Natural killer cell (primary cell): ENCODE results near the gene PLG. TPM values are rescaled to one million over a fixed set of nuclear protein-coding genes. Genes with fewer than 3 reads are reported as not detected.

Experiments
- ATAC-seq, 3 donors: fragments of 150-1000 bp in 2 of 3; fragments of 200-7000 bp in 1 of 3; cut with Tn5 transposase; 1 replicate in 1 of 3; 2 replicates in 2 of 3; pipeline ENCODE4 v1.10.0; 2021; ENCODE audit warnings: mild to moderate bottlenecking in 2 of 3, moderate library complexity in 2 of 3
- DNase-seq, 2 donors: peaks; one replicate each; pipeline versions ENCODE4 v3.0.0 to v3.0.0-alpha.2; 2013 to 2021; ENCODE audit warnings: mixed read lengths in 1 of 2
- H3K27ac ChIP-seq: one replicate; pipeline ENCODE4 v1.5.1; 2013; ENCODE audit warnings: mild to moderate bottlenecking, low read length
- H3K27me3 ChIP-seq: one replicate; pipeline ENCODE4 v1.6.1; 2013; ENCODE audit warnings: low read length; ENCODE audit not compliant: control insufficient read depth, insufficient read depth
- H3K36me3 ChIP-seq: one replicate; pipeline ENCODE4 v1.6.1; 2013; ENCODE audit warnings: low read length; ENCODE audit not compliant: control insufficient read depth, insufficient read depth
- H3K4me1 ChIP-seq: one replicate; pipeline ENCODE4 v1.6.1; 2013; ENCODE audit warnings: low read length; ENCODE audit not compliant: control insufficient read depth, insufficient read depth
- H3K4me3 ChIP-seq: one replicate; pipeline ENCODE4 v1.5.1; 2013; ENCODE audit warnings: low read length
- H3K9me3 ChIP-seq: one replicate; pipeline ENCODE4 v1.6.1; 2013; ENCODE audit warnings: low read length; ENCODE audit not compliant: control insufficient read depth, insufficient read depth
- H3K27ac Mint-ChIP-seq, 2 donors: one replicate each; pipeline ENCODE4 v1.8.0; 2022; ENCODE audit warnings: mild to moderate bottlenecking in 2 of 2, mixed read lengths in 2 of 2, moderate library complexity in 1 of 2
- H3K27me3 Mint-ChIP-seq, 2 donors: one replicate each; pipeline ENCODE4 v1.8.0; 2022; ENCODE audit warnings: low read depth in 2 of 2, mixed read lengths in 2 of 2
- H3K36me3 Mint-ChIP-seq: one replicate; pipeline ENCODE4 v1.8.0; 2022; ENCODE audit warnings: mixed read lengths
- H3K4me1 Mint-ChIP-seq, 2 donors: one replicate each; pipeline ENCODE4 v1.8.0; 2022; ENCODE audit warnings: mixed read lengths in 2 of 2
- H3K4me3 Mint-ChIP-seq: one replicate; pipeline ENCODE4 v1.8.0; 2022; ENCODE audit warnings: mild to moderate bottlenecking, moderate library complexity, mixed read lengths
- H3K9me3 Mint-ChIP-seq, 2 donors: one replicate each; pipeline ENCODE4 v1.8.0; 2022; ENCODE audit warnings: mixed read lengths in 2 of 2
- WGBS: methylation state at CpG from one replicate; pipeline ENCODE4 v1.1.7; 2013; ENCODE audit warnings: missing lambda C conversion rate; ENCODE audit not compliant: insufficient coverage; 5-methylcytosine and 5-hydroxymethylcytosine counted together
- intact Hi-C: fragments of 100-400 bp; cut with micrococcal nuclease; formaldehyde crosslinking; loops from one replicate; pipeline ENCODE4 v1.14.2; 2022
- total RNA-seq, 4 donors: library from RNA; stranded (reverse); fragments of 120-200 nt in 1 of 4; gene quantifications; one replicate each; pipeline versions ENCODE4 v1.2.3 to v1.2.4, GENCODE V29; 2013 to 2022
- TF ChIP-seq, protein P1 (sequence below): fragments of 200-600 bp; IDR thresholded peaks from one replicate; pipeline ENCODE4 v1.8.0; 2022; ENCODE audit warnings: antibody characterized with exemption

PLG gene
- total RNA-seq, 3 donors from 2014 or later (not counting 1 experiment from before 2014, with no cell fraction given), result not detected

DNA sequence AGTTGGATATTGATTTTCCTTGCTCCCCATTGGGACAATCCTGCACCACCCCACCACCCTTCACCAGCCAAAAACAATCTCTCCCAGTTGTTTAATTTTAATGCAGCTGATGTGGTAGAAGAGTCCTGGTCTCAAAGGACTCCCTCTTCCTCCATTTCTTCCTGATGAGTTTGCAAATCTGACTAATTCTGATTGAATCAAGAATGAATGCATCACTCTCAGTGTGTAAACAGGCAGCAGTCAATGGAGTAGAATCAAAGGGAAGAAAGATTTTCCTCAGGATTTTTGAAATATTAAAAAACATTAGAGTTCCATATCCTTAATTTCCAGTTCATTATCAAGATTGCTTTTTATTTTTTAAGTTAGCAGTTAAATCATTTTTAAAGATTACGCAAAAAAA, 54.0 kb downstream of the PLG start:
- intact Hi-C loops, result no loop called here
- Histone ChIP-seq H3K36me3 (no peaks in the 10 kb centered on the region), H3K9me3 (no peaks in the 10 kb centered on the region), H3K4me1 (no peaks in the 10 kb centered on the region), H3K27ac (no peak overlapping the region), H3K27me3 (peaks cover 9% of the 10 kb centered on the region), H3K4me3 (no peak overlapping the region)
- Mint-ChIP-seq H3K36me3 (no peaks in the 10 kb centered on the region), H3K27ac (no peak overlapping the region), H3K4me1 (no peaks in the 10 kb centered on the region), H3K9me3 (peaks cover 0 to 2% of the 10 kb centered on the region in 2 donors), H3K27me3 (peaks cover 20 to 27% of the 10 kb centered on the region in 2 donors), H3K4me3 (no peak overlapping the region)
- TF ChIP-seq, protein P1, sequence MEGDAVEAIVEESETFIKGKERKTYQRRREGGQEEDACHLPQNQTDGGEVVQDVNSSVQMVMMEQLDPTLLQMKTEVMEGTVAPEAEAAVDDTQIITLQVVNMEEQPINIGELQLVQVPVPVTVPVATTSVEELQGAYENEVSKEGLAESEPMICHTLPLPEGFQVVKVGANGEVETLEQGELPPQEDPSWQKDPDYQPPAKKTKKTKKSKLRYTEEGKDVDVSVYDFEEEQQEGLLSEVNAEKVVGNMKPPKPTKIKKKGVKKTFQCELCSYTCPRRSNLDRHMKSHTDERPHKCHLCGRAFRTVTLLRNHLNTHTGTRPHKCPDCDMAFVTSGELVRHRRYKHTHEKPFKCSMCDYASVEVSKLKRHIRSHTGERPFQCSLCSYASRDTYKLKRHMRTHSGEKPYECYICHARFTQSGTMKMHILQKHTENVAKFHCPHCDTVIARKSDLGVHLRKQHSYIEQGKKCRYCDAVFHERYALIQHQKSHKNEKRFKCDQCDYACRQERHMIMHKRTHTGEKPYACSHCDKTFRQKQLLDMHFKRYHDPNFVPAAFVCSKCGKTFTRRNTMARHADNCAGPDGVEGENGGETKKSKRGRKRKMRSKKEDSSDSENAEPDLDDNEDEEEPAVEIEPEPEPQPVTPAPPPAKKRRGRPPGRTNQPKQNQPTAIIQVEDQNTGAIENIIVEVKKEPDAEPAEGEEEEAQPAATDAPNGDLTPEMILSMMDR, result no peak
- DNase-seq (no peak), ATAC-seq (no peak)
- no CpG with 5 or more reads among the region's 1 CpG for WGBS

- no peaks in the 10 kb centered on the region for H3K36me3 Mint-ChIP-seq
- Histone ChIP-seq H3K4me3 (no peak overlapping the region), H3K27me3 (peaks cover 11% of the 10 kb centered on the region), H3K9me3 (no peaks in the 10 kb centered on the region), H3K4me1 (no peaks in the 10 kb centered on the region), H3K36me3 (no peaks in the 10 kb centered on the region), H3K27ac (no peak overlapping the region)
- no peak overlapping the region for H3K4me3 Mint-ChIP-seq
- TF ChIP-seq, protein P1, result no peak
- intact Hi-C loops, result no loop called here
- peaks cover 2 to 4% of the 10 kb centered on the region in 2 donors for H3K9me3 Mint-ChIP-seq
- ATAC-seq (no peak), DNase-seq (no peak)
- 78% methylated on average over 4 of the region's 4 CpGs for WGBS
- H3K27me3 Mint-ChIP-seq, result peaks cover 22 to 25% of the 10 kb centered on the region in 2 donors
- no peaks in the 10 kb centered on the region for H3K4me1 Mint-ChIP-seq
- no peak overlapping the region for H3K27ac Mint-ChIP-seq
Observed at GRCh38 chr6:160756871-160757270, 54.8 kb downstream of the PLG start.

DNA sequence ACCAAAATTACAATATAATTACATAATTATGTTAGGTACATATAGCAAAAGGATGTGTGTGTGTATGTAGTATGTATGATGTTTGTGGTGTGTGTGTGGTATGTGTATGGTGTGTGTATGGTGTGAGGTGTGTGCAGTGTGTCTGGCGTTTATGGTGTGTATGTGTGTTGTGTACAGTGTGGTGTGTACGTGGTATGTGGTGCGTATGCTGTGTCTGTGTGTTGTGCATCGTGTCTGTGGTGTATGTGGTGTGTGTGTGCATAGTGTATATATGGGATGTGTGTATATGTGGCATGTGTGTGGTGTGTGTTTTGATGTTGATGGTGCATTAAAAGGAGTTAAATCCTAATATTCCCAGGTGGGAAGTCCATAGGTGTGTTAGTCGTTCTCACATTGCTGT, 62.8 kb downstream of the PLG start:
- 95% methylated on average over 5 of the region's 5 CpGs for WGBS
- Histone ChIP-seq H3K36me3 (no peaks in the 10 kb centered on the region), H3K4me3 (no peak overlapping the region), H3K27ac (no peak overlapping the region), H3K9me3 (no peaks in the 10 kb centered on the region), H3K27me3 (peaks cover 5% of the 10 kb centered on the region), H3K4me1 (no peaks in the 10 kb centered on the region)
- H3K9me3 Mint-ChIP-seq, result peaks cover 2 to 6% of the 10 kb centered on the region in 2 donors
- intact Hi-C loops, result no loop called here
- no peak overlapping the region for H3K4me3 Mint-ChIP-seq
- ATAC-seq (peak in 1 of 3 donors; percentile 42), DNase-seq (no peak)
- H3K4me1 Mint-ChIP-seq, result peaks cover 0 to 4% of the 10 kb centered on the region in 2 donors
- TF ChIP-seq, protein P1, result no peak
- H3K36me3 Mint-ChIP-seq, result no peaks in the 10 kb centered on the region
- H3K27ac Mint-ChIP-seq, result no peak overlapping the region
- peaks cover 20 to 21% of the 10 kb centered on the region in 2 donors for H3K27me3 Mint-ChIP-seq

DNA sequence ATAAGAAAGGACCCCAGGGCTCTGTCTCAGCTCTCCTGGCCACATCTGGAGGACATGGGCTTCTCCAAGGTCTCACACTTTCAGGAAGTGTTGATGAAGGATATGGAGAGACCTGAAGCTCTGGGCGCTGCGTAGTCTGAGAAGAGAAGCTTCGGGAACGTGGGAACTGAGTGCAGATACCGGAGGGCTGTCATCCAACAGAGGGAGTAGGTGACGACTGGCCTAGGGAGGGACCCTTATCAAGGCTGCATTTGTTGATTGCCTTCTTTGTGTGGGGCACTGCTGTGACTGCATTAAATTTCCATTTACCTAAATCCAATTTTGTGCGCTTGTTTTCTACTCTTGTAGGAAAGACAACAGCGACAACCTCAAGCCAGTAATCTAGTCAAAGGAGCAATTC, 63.4 kb downstream of the PLG start:
- Histone ChIP-seq H3K4me3 (no peak overlapping the region), H3K4me1 (no peaks in the 10 kb centered on the region), H3K27ac (no peak overlapping the region), H3K36me3 (no peaks in the 10 kb centered on the region), H3K27me3 (peaks cover 4% of the 10 kb centered on the region), H3K9me3 (no peaks in the 10 kb centered on the region)
- H3K36me3 Mint-ChIP-seq, result no peaks in the 10 kb centered on the region
- H3K27me3 Mint-ChIP-seq, result peaks cover 20 to 23% of the 10 kb centered on the region in 2 donors
- H3K4me1 Mint-ChIP-seq, result peaks cover 0 to 4% of the 10 kb centered on the region in 2 donors
- TF ChIP-seq, protein P1, result no peak
- intact Hi-C loops, result no loop called here
- no peak overlapping the region for H3K27ac Mint-ChIP-seq
- DNase-seq (no peak), ATAC-seq (no peak)
- 84% methylated on average over 8 of the region's 8 CpGs for WGBS
- H3K9me3 Mint-ChIP-seq, result peaks cover 2 to 6% of the 10 kb centered on the region in 2 donors
- no peak overlapping the region for H3K4me3 Mint-ChIP-seq
